Epithelial cell of proximal tubule (primary cell): ENCODE results near the gene THRB. TPM values are rescaled to one million over a fixed set of nuclear protein-coding genes. Genes with fewer than 3 reads are reported as not detected.
"Not testable (repeated sequence)": the region's sequence is repeated elsewhere in the genome, so short reads cannot be mapped to it uniquely, and the experiment has no call there.

Source experiments
- DNase-seq: peaks from one replicate; pipeline ENCODE4 v3.0.0-alpha.2; 2011; ENCODE audit warnings: low read depth
- H3K4me3 ChIP-seq: 2 replicates; pipeline ENCODE4 v1.5.1; 2011; ENCODE audit warnings: low read depth, mild to moderate bottlenecking, low read length
- total RNA-seq: library from RNA; depleted of rRNA; stranded (reverse); fragments of >200 nt; gene quantifications from 2 replicates; pipeline ENCODE4 v1.2.3, GENCODE V29; 2015
- TF ChIP-seq, protein P1 (sequence below): conservative IDR thresholded peaks from 2 replicates; pipeline ENCODE4 v1.5.1; 2012; ENCODE audit warnings: low read depth, mild to moderate bottlenecking, low read length

The THRB gene
- total RNA-seq, 1 donor from 2014 or later = 2.1 TPM

DNA sequence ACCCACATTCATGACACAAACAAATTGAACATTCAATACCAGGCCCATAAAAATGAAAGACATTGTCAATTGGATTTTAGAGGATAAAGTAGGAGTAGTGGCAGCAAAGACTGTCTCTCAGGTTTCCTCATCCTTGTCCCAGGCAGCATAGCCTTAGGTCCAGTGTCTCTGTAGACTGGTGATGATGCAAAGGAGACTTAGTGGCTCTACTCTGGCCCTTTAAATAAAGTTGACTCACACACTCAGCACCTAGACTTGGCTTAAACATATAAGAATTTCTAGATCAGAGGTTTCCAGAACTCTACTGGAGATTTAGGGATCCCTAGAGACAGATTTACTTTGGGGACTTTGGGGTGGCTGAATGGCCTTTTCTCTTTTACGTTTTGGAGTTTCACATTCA is 382.9 kb downstream of the THRB start:
- no peak overlapping the region for H3K4me3 ChIP-seq
- TF ChIP-seq, protein P1, sequence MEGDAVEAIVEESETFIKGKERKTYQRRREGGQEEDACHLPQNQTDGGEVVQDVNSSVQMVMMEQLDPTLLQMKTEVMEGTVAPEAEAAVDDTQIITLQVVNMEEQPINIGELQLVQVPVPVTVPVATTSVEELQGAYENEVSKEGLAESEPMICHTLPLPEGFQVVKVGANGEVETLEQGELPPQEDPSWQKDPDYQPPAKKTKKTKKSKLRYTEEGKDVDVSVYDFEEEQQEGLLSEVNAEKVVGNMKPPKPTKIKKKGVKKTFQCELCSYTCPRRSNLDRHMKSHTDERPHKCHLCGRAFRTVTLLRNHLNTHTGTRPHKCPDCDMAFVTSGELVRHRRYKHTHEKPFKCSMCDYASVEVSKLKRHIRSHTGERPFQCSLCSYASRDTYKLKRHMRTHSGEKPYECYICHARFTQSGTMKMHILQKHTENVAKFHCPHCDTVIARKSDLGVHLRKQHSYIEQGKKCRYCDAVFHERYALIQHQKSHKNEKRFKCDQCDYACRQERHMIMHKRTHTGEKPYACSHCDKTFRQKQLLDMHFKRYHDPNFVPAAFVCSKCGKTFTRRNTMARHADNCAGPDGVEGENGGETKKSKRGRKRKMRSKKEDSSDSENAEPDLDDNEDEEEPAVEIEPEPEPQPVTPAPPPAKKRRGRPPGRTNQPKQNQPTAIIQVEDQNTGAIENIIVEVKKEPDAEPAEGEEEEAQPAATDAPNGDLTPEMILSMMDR = no peak
- no peak for DNase-seq

DNA sequence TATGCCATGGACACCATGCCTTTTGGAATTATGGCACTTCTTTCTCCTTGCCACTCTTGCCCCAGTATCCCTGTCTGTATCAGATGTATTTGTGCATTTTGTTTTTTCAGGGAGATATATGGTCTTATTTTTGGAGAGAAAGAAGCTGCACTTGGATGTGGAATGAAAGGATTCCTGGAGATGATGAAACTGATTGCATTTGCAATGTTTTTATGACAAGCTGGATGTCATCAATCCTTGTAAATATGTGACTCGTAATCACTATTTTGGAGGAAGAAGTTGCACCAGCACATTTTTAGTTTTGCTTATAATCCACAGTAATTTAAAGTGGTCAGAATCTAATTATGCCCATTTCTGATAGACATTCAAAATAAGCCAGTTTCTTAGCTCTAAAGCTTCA is 384.6 kb downstream of the THRB start:
- no peak for DNase-seq
- H3K4me3 ChIP-seq = no peak overlapping the region
- TF ChIP-seq, protein P1 = no peak

DNA sequence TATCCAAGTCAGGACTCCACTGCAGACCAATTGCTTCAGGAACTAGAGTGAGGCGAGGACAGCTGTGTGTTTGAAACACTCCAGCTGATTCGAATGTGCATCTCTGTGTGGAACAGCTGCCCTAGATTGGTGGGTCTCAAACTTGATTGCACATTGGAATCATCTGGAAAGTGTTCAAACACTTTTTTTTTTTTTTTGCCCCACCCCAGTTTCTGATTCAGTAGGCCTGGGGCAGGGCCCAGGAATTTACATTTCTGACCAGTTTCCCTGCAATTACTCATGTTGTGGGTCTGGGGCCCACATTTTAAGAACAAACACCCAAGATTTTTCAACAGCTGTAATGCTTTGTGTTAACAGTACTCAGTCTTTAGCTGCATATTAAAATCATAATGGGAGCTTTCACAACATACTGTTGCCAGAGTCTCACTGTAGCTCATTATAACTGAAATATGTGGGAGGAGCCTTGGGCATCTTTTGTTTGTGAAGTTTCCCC is 392.9 kb downstream of the THRB start:
- H3K4me3 ChIP-seq = no peak overlapping the region
- DNase-seq = no peak
- TF ChIP-seq, protein P1 = no peak

DNA sequence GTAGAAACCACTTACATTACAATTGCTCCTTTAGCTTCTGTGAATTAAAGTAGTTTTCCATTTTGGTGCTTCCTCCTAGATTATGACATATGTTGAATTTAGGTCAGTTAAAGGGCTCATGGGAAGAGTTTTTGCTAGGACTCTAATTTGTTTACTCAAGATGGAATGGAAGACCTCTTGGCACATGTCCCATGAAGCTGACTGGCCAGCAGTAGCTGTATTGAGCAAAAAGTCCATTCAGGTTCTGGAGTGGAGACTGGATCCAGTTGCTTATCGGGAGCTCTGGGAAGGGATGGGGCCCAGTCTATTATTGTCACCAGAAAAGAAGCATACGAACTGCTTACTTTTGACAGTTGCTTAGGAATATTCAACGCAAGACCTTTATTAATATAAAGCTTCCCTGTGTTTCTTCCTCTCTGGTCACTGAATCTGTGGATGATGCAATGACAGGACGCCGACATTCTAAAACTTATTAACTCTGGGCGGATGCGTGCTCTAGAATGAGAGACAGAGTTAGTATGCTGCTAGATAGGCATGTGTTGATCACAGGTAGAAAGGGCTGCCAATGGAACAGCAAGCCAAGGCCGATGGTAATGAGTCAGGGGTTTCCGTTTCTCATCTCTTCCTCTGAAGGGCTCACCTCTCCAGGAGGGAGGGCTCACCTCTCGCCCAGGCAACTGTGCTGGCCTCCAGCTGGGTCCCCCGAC is 393.8 kb downstream of the THRB start:
- TF ChIP-seq, protein P1 = no peak
- H3K4me3 ChIP-seq = no peak overlapping the region
- DNase-seq = peak; percentile 32

DNA sequence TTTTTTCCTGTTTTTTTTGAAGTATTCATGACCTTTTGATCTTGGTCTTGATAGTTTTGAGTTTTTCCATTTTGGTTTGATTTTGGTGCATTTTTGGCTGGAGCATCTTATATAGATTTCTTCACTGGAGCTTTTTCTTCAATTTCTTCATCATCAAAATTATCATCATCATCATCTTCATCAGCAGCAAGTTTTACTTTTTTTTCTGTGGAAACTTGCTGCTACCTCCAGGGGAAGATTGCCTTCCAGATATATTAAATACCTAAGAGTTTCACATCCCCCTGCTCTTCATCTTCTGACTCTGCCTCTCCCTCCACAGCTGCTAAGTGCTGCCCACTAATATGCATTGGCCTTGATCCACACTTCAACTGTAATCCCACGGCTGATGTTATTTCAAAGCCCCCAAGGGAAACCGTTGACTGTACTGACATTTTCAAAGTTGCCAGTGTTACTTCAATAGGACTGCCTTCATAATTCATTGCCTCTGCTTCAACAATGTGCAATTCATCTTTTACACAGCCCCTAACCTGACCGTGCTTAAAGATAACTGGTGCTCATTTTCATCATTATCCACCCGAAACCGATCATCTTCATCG is 397.9 kb downstream of the THRB start:
- no peak overlapping the region for H3K4me3 ChIP-seq
- no peak for DNase-seq
- TF ChIP-seq, protein P1 = no peak

DNA sequence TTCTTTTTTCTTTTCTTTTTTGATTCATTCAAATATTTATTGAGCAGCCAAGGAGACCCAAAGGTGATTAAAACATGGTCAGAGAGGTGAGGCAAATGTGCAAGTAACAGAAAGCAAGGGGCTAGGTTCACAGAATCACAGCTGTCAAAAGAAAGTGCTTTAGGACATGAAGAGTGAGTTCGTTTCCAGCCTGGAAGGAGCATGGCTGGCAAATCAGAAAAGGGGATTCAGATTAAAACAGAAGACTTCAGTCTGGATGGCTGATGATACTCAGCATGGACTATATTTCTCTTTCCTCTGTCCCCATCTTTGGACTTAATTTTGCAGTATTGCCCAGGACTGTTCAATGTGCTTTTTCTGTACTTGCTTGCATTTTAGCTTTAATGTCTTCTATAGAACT is 398.4 kb downstream of the THRB start:
- TF ChIP-seq, protein P1 = no peak
- no peak for DNase-seq
- no peak overlapping the region for H3K4me3 ChIP-seq

DNA sequence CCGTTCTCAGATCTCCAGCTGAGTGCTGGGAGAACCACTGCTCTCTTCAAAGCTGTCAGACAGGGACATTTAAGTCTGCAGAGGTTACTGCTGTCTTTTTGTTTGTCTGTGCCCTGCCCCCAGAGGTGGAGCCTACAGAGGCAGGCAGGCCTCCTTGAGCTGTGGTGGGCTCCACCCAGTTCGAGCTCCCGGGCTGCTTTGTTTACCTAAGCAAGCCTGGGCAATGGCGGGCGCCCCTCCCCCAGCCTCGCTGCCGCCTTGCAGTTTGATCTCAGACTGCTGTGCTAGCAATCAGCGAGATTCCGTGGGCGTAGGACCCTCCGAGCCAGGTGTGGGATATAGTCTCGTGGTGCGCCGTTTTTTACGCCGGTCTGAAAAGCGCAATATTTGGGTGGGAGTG is 399.8 kb downstream of the THRB start:
- not testable (repeated sequence) for H3K4me3 ChIP-seq, DNase-seq
